ENCODE data around the gene CHD9. TPM values are rescaled to one million over a fixed set of nuclear protein-coding genes. Genes with fewer than 3 reads are reported as not detected.

CHD9 gene
- total RNA-seq, 1 experiment from 2014 or later, result 18.9 TPM

DNA sequence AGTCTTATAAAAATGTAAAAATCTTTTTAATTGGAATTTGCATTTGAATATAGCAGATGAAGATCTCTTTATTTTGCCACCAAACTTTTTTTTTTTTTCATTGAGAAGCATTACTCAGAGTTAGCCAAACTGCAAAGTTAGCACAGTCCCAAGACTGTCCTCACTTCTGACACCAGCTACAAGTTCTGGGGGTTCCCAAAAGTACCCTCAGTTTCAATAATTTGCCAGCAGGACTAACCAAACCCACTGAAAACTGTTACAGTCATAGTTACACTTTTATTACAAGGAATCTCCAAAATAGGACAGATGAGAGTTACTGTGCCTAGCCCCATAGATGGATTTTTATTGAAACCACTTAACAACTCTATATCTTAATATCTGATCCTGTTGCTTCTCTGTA is 144.1 kb downstream of the CHD9 start:
- Histone ChIP-seq H3K9me3 (ENCODE audit: control insufficient read depth in 1 of 2, insufficient read depth in 1 of 2, low read depth in 1 of 2, low read length in 2 of 2) (no peaks in the 10 kb centered on the region), H2AFZ (ENCODE audit: low read depth, low read length, poor library complexity, severe bottlenecking) (no peak overlapping the region), H3K27me3 (ENCODE audit: insufficient read depth, low read length) (no peaks in the 10 kb centered on the region), H3K9me2 (ENCODE audit: insufficient read depth) (no peaks in the 10 kb centered on the region), H3K9ac (ENCODE audit: low read length) (no peak overlapping the region), H3K27ac (ENCODE audit: low read depth, low read length) (no peak overlapping the region), H3K4me2 (ENCODE audit: low read length) (no peak overlapping the region), H3K4me1 (ENCODE audit: control insufficient read depth in 1 of 2, insufficient read depth in 2 of 2, low read length in 2 of 2) (no peaks in the 10 kb centered on the region), H3K36me3 (ENCODE audit: control insufficient read depth in 1 of 2, insufficient read depth in 2 of 2, low read length in 2 of 2) (no peaks in the 10 kb centered on the region), H3K4me3 (replicated peaks in 1 of 2; ENCODE audit: low read depth in 1 of 2, low read length in 2 of 2) (no peak overlapping the region), H4K20me1 (ENCODE audit: insufficient read depth) (no peaks in the 10 kb centered on the region), H3K79me2 (ENCODE audit: insufficient read depth, low read length) (no peaks in the 10 kb centered on the region)
- no TSS peak for BruUV-seq (replicated peaks)
- ChIA-PET RAD21 (ENCODE audit: low non-redundant PET in 1 of 2, low total read pairs in 2 of 2, uncharacterized antibody in 2 of 2, unreplicated experiment in 2 of 2) (no interaction called here), CTCF (no interaction called here), POLR2A (no interaction called here)
- TF ChIP-seq ZBTB33 (IDR thresholded peaks at IDR 0.05; ENCODE audit: extremely low read depth, insufficient replicate concordance, low read length), result no peak
- ATAC-seq (no peak), DNase-seq (ENCODE audit: low read depth, low spot score) (no peak)
- intact Hi-C loops (cut with micrococcal nuclease), result no loop called here

GRCh38 chr16:53201900-53202299 is 147.1 kb downstream of the CHD9 start:
- intact Hi-C loops (cut with micrococcal nuclease), result no loop called here
- Histone ChIP-seq H4K20me1 (ENCODE audit: insufficient read depth) (no peaks in the 10 kb centered on the region), H3K9me3 (ENCODE audit: control insufficient read depth in 1 of 2, insufficient read depth in 1 of 2, low read depth in 1 of 2, low read length in 2 of 2) (no peaks in the 10 kb centered on the region), H3K4me3 (replicated peaks in 1 of 2; ENCODE audit: low read depth in 1 of 2, low read length in 2 of 2) (no peak overlapping the region), H3K27ac (ENCODE audit: low read depth, low read length) (no peak overlapping the region), H3K36me3 (ENCODE audit: control insufficient read depth in 1 of 2, insufficient read depth in 2 of 2, low read length in 2 of 2) (no peaks in the 10 kb centered on the region), H3K9me2 (ENCODE audit: insufficient read depth) (no peaks in the 10 kb centered on the region), H3K27me3 (ENCODE audit: insufficient read depth, low read length) (no peaks in the 10 kb centered on the region), H3K4me1 (ENCODE audit: control insufficient read depth in 1 of 2, insufficient read depth in 2 of 2, low read length in 2 of 2) (no peaks in the 10 kb centered on the region), H3K9ac (ENCODE audit: low read length) (no peak overlapping the region), H2AFZ (ENCODE audit: low read depth, low read length, poor library complexity, severe bottlenecking) (no peak overlapping the region), H3K4me2 (ENCODE audit: low read length) (no peak overlapping the region), H3K79me2 (ENCODE audit: insufficient read depth, low read length) (no peaks in the 10 kb centered on the region)
- BruUV-seq (replicated peaks), result no TSS peak
- ChIA-PET CTCF (no interaction called here), POLR2A (no interaction called here), RAD21 (ENCODE audit: low non-redundant PET in 1 of 2, low total read pairs in 2 of 2, uncharacterized antibody in 2 of 2, unreplicated experiment in 2 of 2) (no interaction called here)
- DNase-seq (ENCODE audit: low read depth, low spot score) (no peak), ATAC-seq (no peak)
- TF ChIP-seq POLR2A (IDR thresholded peaks at IDR 0.05; ENCODE audit: borderline replicate concordance, extremely low read depth, insufficient read depth, insufficient read length) (no peak), CBX3 (IDR thresholded peaks at IDR 0.05; ENCODE audit: low read depth) (no peak), FOSL1 (IDR thresholded peaks at IDR 0.05; ENCODE audit: low read depth) (no peak), ATF3 (IDR thresholded peaks at IDR 0.05) (no peak), MAX (IDR thresholded peaks at IDR 0.05) (no peak), SRF (IDR thresholded peaks at IDR 0.05; ENCODE audit: low read depth) (no peak), ZNF274 (IDR thresholded peaks at IDR 0.05; ENCODE audit: low read depth, low read length) (no peak), ZBTB33 (IDR thresholded peaks at IDR 0.05; ENCODE audit: extremely low read depth, insufficient replicate concordance, low read length) (no peak), POLR2AphosphoS5 (IDR thresholded peaks at IDR 0.05; ENCODE audit: low read depth, low read length) (no peak), YY1 (IDR thresholded peaks at IDR 0.05; ENCODE audit: extremely low read depth, insufficient replicate concordance, low read depth, low read length) (no peak), SP1 (IDR thresholded peaks at IDR 0.05; ENCODE audit: low read depth) (no peak), JUND (IDR thresholded peaks at IDR 0.05) (no peak)
- TF ChIP-seq, protein P1, sequence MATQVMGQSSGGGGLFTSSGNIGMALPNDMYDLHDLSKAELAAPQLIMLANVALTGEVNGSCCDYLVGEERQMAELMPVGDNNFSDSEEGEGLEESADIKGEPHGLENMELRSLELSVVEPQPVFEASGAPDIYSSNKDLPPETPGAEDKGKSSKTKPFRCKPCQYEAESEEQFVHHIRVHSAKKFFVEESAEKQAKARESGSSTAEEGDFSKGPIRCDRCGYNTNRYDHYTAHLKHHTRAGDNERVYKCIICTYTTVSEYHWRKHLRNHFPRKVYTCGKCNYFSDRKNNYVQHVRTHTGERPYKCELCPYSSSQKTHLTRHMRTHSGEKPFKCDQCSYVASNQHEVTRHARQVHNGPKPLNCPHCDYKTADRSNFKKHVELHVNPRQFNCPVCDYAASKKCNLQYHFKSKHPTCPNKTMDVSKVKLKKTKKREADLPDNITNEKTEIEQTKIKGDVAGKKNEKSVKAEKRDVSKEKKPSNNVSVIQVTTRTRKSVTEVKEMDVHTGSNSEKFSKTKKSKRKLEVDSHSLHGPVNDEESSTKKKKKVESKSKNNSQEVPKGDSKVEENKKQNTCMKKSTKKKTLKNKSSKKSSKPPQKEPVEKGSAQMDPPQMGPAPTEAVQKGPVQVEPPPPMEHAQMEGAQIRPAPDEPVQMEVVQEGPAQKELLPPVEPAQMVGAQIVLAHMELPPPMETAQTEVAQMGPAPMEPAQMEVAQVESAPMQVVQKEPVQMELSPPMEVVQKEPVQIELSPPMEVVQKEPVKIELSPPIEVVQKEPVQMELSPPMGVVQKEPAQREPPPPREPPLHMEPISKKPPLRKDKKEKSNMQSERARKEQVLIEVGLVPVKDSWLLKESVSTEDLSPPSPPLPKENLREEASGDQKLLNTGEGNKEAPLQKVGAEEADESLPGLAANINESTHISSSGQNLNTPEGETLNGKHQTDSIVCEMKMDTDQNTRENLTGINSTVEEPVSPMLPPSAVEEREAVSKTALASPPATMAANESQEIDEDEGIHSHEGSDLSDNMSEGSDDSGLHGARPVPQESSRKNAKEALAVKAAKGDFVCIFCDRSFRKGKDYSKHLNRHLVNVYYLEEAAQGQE (IDR thresholded peaks at IDR 0.05; ENCODE audit: low read depth), result no peak

All from HCT116 (cell line).